Measurements from ENCODE around the gene WFDC11. TPM values are rescaled to one million over a fixed set of nuclear protein-coding genes. Genes with fewer than 3 reads are reported as not detected.
"Not testable (repeated sequence)": the region's sequence is repeated elsewhere in the genome, so short reads cannot be mapped to it uniquely, and the experiment has no call there.

Gene WFDC11
- total and polyA plus RNA-seq, 2 experiments from 2014 or later: not detected

DNA sequence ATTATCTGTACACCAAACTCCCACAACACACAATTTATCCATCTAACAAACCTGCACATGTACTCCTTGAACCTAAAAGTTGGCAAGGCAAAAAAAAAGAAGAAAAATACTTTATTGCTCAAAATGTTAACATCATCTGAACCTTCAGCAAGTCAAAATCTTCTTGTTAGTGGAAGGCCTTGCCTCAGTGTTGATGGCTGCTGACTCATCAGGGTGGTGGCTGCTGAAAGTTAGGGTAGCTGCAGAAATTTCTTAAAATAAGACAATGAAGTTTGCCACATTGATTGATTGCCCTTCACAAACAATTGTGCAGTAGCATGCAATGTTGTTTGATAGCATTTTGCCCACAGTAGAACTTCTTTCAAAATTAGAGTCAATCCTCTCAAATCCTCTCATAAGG lies 2.7 kb upstream of the WFDC11 start:
- Histone ChIP-seq H3K4me2 (ENCODE audit: unreplicated experiment) (no peak overlapping the region), H3K79me2 (ENCODE audit: insufficient read depth) (no peaks in the 10 kb centered on the region), H3K4me1 (ENCODE audit: insufficient read depth) (no peaks in the 10 kb centered on the region), H3K9me3 (ENCODE audit: low read depth) (no peaks in the 10 kb centered on the region), H2AFZ (no peak overlapping the region), H3F3A (ENCODE audit: insufficient read depth) (no peaks in the 10 kb centered on the region), H3K9me2 (ENCODE audit: insufficient read depth) (no peaks in the 10 kb centered on the region), H3K36me3 (ENCODE audit: low read depth) (no peaks in the 10 kb centered on the region), H4K20me1 (ENCODE audit: insufficient read depth) (no peaks in the 10 kb centered on the region), H3K4me3 (no peak overlapping the region), H3K27ac (no peak overlapping the region), H3K9ac (no peak overlapping the region), H3K27me3 (replicated peaks; ENCODE audit: insufficient read depth) (no peaks in the 10 kb centered on the region; the same call in none of the 2 replicates)
- TF ChIP-seq EZH2phosphoT487 (IDR thresholded peaks at IDR 0.05; ENCODE audit: insufficient read depth, low read depth) (no peak), EZH2 (IDR thresholded peaks at IDR 0.05; ENCODE audit: insufficient read depth, poor library complexity, severe bottlenecking) (no peak)
- DNase-seq: no peak
- in situ Hi-C loops (cut with MboI): no loop called here

- 21 to 56% methylated on average over 3 of the region's 3 CpGs for WGBS, 2 experiments (ENCODE audit: low coverage in 1 of 2, low lambda C conversion rate in 2 of 2, missing lambda C conversion rate in 2 of 2)
- H3K9me2 ChIP-seq (ENCODE audit: insufficient read depth); H4K20me1 ChIP-seq (ENCODE audit: insufficient read depth); H3K27ac ChIP-seq; H3K27me3 ChIP-seq (replicated peaks; ENCODE audit: insufficient read depth); H3K4me2 ChIP-seq (ENCODE audit: unreplicated experiment); H3K9ac ChIP-seq; H3K4me3 ChIP-seq; H3K36me3 ChIP-seq (ENCODE audit: low read depth); H3K9me3 ChIP-seq (ENCODE audit: low read depth); in situ Hi-C loops (cut with MboI); H3K4me1 ChIP-seq (ENCODE audit: insufficient read depth); H2AFZ ChIP-seq; H3K79me2 ChIP-seq (ENCODE audit: insufficient read depth); DNase-seq; H3F3A ChIP-seq (ENCODE audit: insufficient read depth): not testable (repeated sequence)
Observed at GRCh38 chr20:45657038-45657437, 13.0 kb downstream of the WFDC11 start.

GRCh38 chr20:45651726-45652125 lies 18.3 kb downstream of the WFDC11 start:
- H3K79me2 ChIP-seq (ENCODE audit: insufficient read depth); H3K9me3 ChIP-seq (ENCODE audit: low read depth); H3K9ac ChIP-seq; H4K20me1 ChIP-seq (ENCODE audit: insufficient read depth); DNase-seq; H3K4me3 ChIP-seq; H3K36me3 ChIP-seq (ENCODE audit: low read depth); H2AFZ ChIP-seq; H3F3A ChIP-seq (ENCODE audit: insufficient read depth); H3K27ac ChIP-seq; H3K27me3 ChIP-seq (replicated peaks; ENCODE audit: insufficient read depth); H3K4me1 ChIP-seq (ENCODE audit: insufficient read depth); in situ Hi-C loops (cut with MboI); H3K9me2 ChIP-seq (ENCODE audit: insufficient read depth); H3K4me2 ChIP-seq (ENCODE audit: unreplicated experiment): not testable (repeated sequence)
- WGBS, 2 experiments (ENCODE audit: low coverage in 1 of 2, low lambda C conversion rate in 2 of 2, missing lambda C conversion rate in 2 of 2): 53 to 69% methylated on average over 7 of the region's 7 CpGs

- Histone ChIP-seq H3K9ac (no peak overlapping the region), H4K20me1 (ENCODE audit: insufficient read depth) (no peaks in the 10 kb centered on the region), H3K36me3 (ENCODE audit: low read depth) (no peaks in the 10 kb centered on the region), H3K4me1 (ENCODE audit: insufficient read depth) (no peaks in the 10 kb centered on the region), H3K9me3 (ENCODE audit: low read depth) (no peaks in the 10 kb centered on the region), H3K9me2 (ENCODE audit: insufficient read depth) (no peaks in the 10 kb centered on the region), H3K4me2 (ENCODE audit: unreplicated experiment) (no peak overlapping the region), H3K4me3 (no peak overlapping the region), H3K79me2 (ENCODE audit: insufficient read depth) (no peaks in the 10 kb centered on the region), H3K27ac (no peak overlapping the region), H3F3A (ENCODE audit: insufficient read depth) (no peaks in the 10 kb centered on the region), H2AFZ (no peak overlapping the region), H3K27me3 (replicated peaks; ENCODE audit: insufficient read depth) (no peaks in the 10 kb centered on the region; the same call in 1 of the 2 replicates)
- in situ Hi-C loops (cut with MboI): no loop called here
- TF ChIP-seq EZH2phosphoT487 (IDR thresholded peaks at IDR 0.05; ENCODE audit: insufficient read depth, low read depth) (no peak), EZH2 (IDR thresholded peaks at IDR 0.05; ENCODE audit: insufficient read depth, poor library complexity, severe bottlenecking) (no peak)
- no peak for DNase-seq
- WGBS, 2 experiments (ENCODE audit: low coverage in 1 of 2, low lambda C conversion rate in 2 of 2, missing lambda C conversion rate in 2 of 2): 41 to 52% methylated on average over 6 of the region's 6 CpGs
Observed at GRCh38 chr20:45649312-45649863, 20.7 kb downstream of the WFDC11 start.

GRCh38 chr20:45647441-45648050 lies 22.5 kb downstream of the WFDC11 start:
- WGBS, 2 experiments (ENCODE audit: low coverage in 1 of 2, low lambda C conversion rate in 2 of 2, missing lambda C conversion rate in 2 of 2): 0% methylated on average over 1 of the region's 1 CpG
- TF ChIP-seq EZH2 (IDR thresholded peaks at IDR 0.05; ENCODE audit: insufficient read depth, poor library complexity, severe bottlenecking): no peak
- no peak for TF ChIP-seq EZH2phosphoT487 (IDR thresholded peaks at IDR 0.05; ENCODE audit: insufficient read depth, low read depth)
- Histone ChIP-seq H3K27me3 (replicated peaks; ENCODE audit: insufficient read depth) (no peaks in the 10 kb centered on the region; the same call in 1 of the 2 replicates), H3K9me2 (ENCODE audit: insufficient read depth) (no peaks in the 10 kb centered on the region), H3K79me2 (ENCODE audit: insufficient read depth) (no peaks in the 10 kb centered on the region), H4K20me1 (ENCODE audit: insufficient read depth) (no peaks in the 10 kb centered on the region), H3K36me3 (ENCODE audit: low read depth) (no peaks in the 10 kb centered on the region), H3K4me1 (ENCODE audit: insufficient read depth) (no peaks in the 10 kb centered on the region), H2AFZ (no peak overlapping the region), H3K9me3 (ENCODE audit: low read depth) (no peaks in the 10 kb centered on the region), H3K4me3 (no peak overlapping the region), H3F3A (ENCODE audit: insufficient read depth) (no peaks in the 10 kb centered on the region), H3K27ac (no peak overlapping the region), H3K4me2 (ENCODE audit: unreplicated experiment) (no peak overlapping the region), H3K9ac (no peak overlapping the region)
- no peak for DNase-seq
- in situ Hi-C loops (cut with MboI): no loop called here
